ENCODE data around the gene TTLL10. TPM values are rescaled to one million over a fixed set of nuclear protein-coding genes. Genes with fewer than 3 reads are reported as not detected.

Gene TTLL10
- polyA plus RNA-seq, 1 of the 3 experiments (the other 2 are of a cell fraction), result not detected

DNA sequence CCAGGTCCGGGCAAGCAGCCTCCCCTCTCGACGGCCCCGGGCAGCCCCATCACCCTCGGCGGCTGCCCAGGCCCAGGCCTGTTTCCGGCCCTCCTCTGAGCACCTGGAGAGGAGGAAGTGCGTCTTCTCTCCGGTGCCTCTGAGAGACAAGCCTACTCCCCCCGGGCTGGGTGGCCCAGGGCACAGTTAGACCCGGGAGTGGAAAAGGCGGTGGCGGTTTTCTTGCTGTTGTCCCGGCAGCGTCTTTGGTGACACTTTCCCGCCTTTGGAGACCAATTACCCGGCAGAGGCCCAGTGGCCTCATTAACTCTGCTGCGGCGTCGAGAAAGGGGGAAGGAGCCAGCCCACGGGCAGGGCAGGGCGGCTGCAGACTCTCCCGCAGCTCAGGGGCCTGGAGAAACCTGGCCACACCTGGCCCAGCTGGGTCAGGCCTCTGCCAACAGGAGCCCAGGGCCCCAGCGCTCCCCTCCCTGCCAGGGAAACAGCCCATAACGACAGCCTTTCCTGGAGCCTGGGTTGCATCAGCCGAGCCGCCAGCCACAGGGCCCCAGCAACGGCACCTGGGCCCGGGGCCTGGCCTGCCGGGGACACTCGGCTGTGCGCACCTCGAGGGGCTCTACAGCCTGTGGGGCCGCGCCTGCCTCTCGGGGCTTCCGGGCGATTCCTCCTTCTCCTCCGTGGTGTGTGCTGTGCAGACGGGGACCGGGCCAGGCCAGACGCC, 29.4 kb upstream of the TTLL10 start:
- ChIA-PET CTCF (interaction anchor here (3.4 kb wide), 1 partner anchor 22 kb away, joined by 11 read pairs; no protein-coding TSS in a partner anchor), POLR2A (no interaction called here)
- H3K9me3 ChIP-seq, result no peaks in the 10 kb centered on the region
- no peak overlapping the region for H3K9ac ChIP-seq
- H3K4me1 ChIP-seq (ENCODE audit: control insufficient read depth in 1 of 2, insufficient read depth in 2 of 2, low read depth in 1 of 2, low read length in 1 of 2), result no peaks in the 10 kb centered on the region; a peak in 1 of 4 replicates
- H3K27ac ChIP-seq (ENCODE audit: low read depth in 2 of 2, low read length in 1 of 2), result no peak overlapping the region
- H3K9me2 ChIP-seq, result no peaks in the 10 kb centered on the region
- H3F3A ChIP-seq (replicated peaks; ENCODE audit: insufficient read depth), result no peaks in the 10 kb centered on the region
- H3K36me3 ChIP-seq (replicated peaks in 1 of 2; ENCODE audit: control insufficient read depth in 1 of 2, insufficient read depth in 2 of 2, low read length in 1 of 2), result no peaks in the 10 kb centered on the region
- no peak overlapping the region for H3K4me3 ChIP-seq (ENCODE audit: low read depth in 2 of 2, low read length in 1 of 2)
- DNase-seq, result no peak
- no peaks in the 10 kb centered on the region for H4K20me1 ChIP-seq (ENCODE audit: insufficient read depth)
- no peak overlapping the region for H3K4me2 ChIP-seq
- 84% methylated on average over 20 of the region's 42 CpGs for WGBS (ENCODE audit: low lambda C conversion rate)
- TF ChIP-seq FOSL2 (IDR thresholded peaks at IDR 0.05; ENCODE audit: borderline replicate concordance, low read depth) (no peak), RAD21 (IDR thresholded peaks at IDR 0.05; ENCODE audit: low read length) (no peak), TCF12 (IDR thresholded peaks at IDR 0.05) (no peak), JUND (IDR thresholded peaks at IDR 0.05) (no peak), SMC3 (IDR thresholded peaks at IDR 0.05; ENCODE audit: low read depth, low read length) (no peak), SIN3A (IDR thresholded peaks at IDR 0.05; ENCODE audit: borderline replicate concordance, low read depth, low read length) (no peak), GATA2 (CRISPR knock-in tag; IDR thresholded peaks at IDR 0.05) (no peak), YY1 (IDR thresholded peaks at IDR 0.05; ENCODE audit: low read depth) (no peak), EZH2phosphoT487 (IDR thresholded peaks at IDR 0.05; ENCODE audit: borderline replicate concordance, low read depth) (no peak), MXI1 (IDR thresholded peaks at IDR 0.05; ENCODE audit: low read depth, low read length) (no peak), RFX5 (IDR thresholded peaks at IDR 0.05; ENCODE audit: low read length) (no peak), CHD2 (IDR thresholded peaks at IDR 0.05; ENCODE audit: low read length, partially characterized antibody) (no peak), FOXJ3 (CRISPR knock-in tag; IDR thresholded peaks at IDR 0.05) (no peak), FOXM1 (IDR thresholded peaks at IDR 0.05; ENCODE audit: low read depth) (no peak)
- TF ChIP-seq, protein P1, sequence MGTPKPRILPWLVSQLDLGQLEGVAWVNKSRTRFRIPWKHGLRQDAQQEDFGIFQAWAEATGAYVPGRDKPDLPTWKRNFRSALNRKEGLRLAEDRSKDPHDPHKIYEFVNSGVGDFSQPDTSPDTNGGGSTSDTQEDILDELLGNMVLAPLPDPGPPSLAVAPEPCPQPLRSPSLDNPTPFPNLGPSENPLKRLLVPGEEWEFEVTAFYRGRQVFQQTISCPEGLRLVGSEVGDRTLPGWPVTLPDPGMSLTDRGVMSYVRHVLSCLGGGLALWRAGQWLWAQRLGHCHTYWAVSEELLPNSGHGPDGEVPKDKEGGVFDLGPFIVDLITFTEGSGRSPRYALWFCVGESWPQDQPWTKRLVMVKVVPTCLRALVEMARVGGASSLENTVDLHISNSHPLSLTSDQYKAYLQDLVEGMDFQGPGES (IDR thresholded peaks at IDR 0.05; ENCODE audit: low read depth, low read length), result no peak
- TF ChIP-seq, protein P2, sequence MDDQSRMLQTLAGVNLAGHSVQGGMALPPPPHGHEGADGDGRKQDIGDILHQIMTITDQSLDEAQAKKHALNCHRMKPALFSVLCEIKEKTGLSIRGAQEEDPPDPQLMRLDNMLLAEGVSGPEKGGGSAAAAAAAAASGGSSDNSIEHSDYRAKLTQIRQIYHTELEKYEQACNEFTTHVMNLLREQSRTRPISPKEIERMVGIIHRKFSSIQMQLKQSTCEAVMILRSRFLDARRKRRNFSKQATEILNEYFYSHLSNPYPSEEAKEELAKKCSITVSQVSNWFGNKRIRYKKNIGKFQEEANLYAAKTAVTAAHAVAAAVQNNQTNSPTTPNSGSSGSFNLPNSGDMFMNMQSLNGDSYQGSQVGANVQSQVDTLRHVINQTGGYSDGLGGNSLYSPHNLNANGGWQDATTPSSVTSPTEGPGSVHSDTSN (IDR thresholded peaks at IDR 0.05), result no peak
- TF ChIP-seq, protein P3, sequence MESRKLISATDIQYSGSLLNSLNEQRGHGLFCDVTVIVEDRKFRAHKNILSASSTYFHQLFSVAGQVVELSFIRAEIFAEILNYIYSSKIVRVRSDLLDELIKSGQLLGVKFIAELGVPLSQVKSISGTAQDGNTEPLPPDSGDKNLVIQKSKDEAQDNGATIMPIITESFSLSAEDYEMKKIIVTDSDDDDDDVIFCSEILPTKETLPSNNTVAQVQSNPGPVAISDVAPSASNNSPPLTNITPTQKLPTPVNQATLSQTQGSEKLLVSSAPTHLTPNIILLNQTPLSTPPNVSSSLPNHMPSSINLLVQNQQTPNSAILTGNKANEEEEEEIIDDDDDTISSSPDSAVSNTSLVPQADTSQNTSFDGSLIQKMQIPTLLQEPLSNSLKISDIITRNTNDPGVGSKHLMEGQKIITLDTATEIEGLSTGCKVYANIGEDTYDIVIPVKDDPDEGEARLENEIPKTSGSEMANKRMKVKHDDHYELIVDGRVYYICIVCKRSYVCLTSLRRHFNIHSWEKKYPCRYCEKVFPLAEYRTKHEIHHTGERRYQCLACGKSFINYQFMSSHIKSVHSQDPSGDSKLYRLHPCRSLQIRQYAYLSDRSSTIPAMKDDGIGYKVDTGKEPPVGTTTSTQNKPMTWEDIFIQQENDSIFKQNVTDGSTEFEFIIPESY (IDR thresholded peaks at IDR 0.05; ENCODE audit: borderline replicate concordance, low read depth), result no peak
- TF ChIP-seq, protein P4, sequence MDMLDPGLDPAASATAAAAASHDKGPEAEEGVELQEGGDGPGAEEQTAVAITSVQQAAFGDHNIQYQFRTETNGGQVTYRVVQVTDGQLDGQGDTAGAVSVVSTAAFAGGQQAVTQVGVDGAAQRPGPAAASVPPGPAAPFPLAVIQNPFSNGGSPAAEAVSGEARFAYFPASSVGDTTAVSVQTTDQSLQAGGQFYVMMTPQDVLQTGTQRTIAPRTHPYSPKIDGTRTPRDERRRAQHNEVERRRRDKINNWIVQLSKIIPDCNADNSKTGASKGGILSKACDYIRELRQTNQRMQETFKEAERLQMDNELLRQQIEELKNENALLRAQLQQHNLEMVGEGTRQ (IDR thresholded peaks at IDR 0.05; ENCODE audit: borderline replicate concordance, low read depth, low read length), result no peak
- H2AFZ ChIP-seq (ENCODE audit: low read depth), result no peak overlapping the region
- H3K79me2 ChIP-seq (ENCODE audit: insufficient read depth), result no peaks in the 10 kb centered on the region
- no peaks in the 10 kb centered on the region for H3K27me3 ChIP-seq (ENCODE audit: insufficient read depth)

Data from SK-N-SH (cell line).